GM18520 (cell line): ENCODE data around the gene OR51F2.
"Not testable (repeated sequence)": the region's sequence is repeated elsewhere in the genome, so short reads cannot be mapped to it uniquely, and the experiment has no call there.

Experiments
- ATAC-seq: cut with Tn5 transposase; IDR thresholded peaks from one replicate; pipeline ENCODE4 v1.9.1; 2021; ENCODE audit not compliant: unreplicated experiment

The OR51F2 gene, protein sequence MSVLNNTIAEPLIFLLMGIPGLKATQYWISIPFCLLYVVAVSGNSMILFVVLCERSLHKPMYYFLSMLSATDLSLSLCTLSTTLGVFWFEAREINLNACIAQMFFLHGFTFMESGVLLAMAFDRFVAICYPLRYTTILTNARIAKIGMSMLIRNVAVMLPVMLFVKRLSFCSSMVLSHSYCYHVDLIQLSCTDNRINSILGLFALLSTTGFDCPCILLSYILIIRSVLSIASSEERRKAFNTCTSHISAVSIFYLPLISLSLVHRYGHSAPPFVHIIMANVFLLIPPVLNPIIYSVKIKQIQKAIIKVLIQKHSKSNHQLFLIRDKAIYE

GRCh38 chr11:4821021-4821420 lies at the start of gene OR51F2:
Gene OR51F2 (plus strand): TSS chr11:4821321. CDS start chr11:4821422, 101 bp downstream.
- ATAC-seq = no peak

DNA sequence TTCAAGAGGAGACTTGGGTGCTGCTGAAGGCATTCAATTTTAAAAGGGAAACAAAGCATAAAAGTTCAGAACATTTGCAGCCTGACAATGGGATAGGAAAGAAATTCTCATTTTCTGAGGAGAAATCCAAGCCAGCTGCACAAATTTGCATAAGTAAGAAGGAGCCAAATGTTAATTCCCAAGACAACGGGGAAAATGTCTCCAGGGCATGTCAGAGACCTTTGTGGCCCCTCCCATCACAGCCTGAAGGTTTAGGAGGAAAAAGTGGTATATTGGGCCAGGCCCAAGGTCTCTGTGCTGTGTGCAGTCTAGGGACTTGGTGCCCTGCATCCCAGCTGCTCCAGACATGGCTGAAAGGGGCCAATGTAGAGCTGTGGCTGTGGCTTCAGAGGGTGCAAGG lies 38.7 kb upstream of the OR51F2 start:
- ATAC-seq = no peak

GRCh38 chr11:4797206-4797605 lies 23.9 kb upstream of the OR51F2 start:
- ATAC-seq = no peak

DNA sequence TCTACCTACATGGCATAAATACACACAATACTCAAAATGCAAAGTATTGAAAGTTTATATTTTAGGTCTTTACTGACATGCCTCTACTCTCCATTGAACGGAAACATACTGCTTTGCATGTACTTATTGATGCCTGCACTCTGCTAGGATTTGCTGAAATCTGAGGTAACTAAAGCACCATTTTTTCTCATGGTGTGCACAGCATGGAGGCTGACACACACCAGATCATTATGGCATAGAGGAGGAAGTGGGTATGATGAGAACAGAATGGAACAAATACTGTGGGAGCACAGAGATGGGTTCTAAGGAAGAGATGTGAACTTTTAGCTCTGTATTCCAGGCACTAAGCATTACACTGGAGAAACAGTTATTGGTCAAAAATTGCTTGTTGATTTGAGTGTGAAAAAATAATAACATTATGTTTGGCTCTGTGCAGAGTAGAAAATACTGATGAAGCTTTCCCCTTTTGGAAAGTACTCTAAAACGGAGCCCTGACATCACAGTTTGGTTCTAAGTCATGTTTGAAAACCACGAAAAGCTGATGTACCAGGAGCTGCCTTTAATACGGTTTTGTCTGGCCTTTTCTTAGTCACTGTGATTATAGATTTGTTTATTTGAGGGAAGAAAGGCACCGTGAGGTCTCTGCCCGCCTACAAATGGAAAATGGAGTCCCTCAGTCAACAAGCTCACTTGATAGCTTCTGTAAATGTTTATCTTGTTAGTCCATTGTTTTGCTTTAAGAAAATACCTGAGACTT lies 22.5 kb upstream of the OR51F2 start:
- ATAC-seq = no peak

GRCh38 chr11:4801316-4801715 lies 19.8 kb upstream of the OR51F2 start:
- not testable (repeated sequence) for ATAC-seq

DNA sequence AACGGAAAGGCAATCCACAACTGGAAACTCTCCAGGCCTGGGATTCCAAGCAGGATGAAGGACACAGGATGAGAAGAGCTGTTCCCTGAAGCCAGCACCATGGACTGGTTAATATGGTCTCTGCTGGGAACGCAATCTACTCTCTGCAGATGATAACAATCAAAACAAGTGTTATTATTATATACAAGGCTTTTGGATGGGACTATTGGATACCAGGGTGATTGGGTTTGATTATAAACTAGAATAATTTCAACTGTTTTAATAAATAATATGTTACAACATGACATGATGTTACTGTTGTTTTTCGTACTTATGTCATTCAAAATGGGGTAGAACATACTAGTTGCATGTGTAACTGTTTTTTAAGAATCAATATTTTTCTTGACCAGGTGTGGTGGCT lies 16.8 kb upstream of the OR51F2 start, which contains the start of gene OR52R1:
Gene OR52R1, minus strand, starts transcription at position 101 of the 400 bp plus-strand sequence. Its CDS starts 0 bp downstream, at position 101.
- ATAC-seq = no peak

DNA sequence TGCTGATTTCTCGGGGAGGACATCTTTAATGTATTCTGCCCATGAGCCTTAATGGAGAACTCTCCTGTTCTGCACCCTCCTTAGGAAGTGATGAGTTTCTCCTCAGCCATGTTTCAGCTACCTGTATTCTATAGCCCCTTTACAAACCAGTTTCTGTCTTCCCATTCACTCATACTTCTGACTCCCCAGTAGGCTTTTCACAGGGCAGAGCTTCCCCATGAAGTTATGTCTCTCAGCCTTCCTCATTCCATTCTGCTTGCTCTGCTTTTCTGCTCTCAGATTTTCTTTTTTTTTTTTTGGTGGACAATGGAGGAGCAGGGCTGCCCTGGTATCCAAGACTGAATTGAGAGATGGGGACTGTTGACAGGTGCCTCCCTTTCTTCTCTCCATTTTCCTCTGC lies 12.6 kb upstream of the OR51F2 start:
- no peak for ATAC-seq

GRCh38 chr11:4809246-4809645 lies 11.9 kb upstream of the OR51F2 start:
- no peak for ATAC-seq

- no peak for ATAC-seq
Measured at GRCh38 chr11:4825132-4825531, 4.0 kb downstream of the OR51F2 start.

DNA sequence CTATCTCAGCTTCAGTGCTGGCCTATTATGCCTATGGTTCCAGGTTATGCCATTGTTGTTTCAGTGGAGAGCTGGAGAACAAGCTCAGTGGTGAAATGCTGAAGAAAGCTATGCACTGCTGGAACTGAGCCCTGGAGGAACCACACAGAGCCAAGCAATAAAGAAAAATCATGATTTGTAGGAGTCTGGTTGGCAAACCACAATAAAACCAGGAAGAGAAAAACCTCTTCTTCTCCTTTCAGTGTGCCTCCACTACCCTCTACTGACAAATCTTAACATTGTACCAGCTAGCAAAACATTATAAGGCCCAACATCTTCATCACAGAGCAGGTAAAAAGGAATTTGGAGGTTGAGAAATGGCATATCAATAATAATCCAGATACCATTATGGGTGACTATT lies 5.3 kb downstream of the OR51F2 start:
- ATAC-seq = no peak

GRCh38 chr11:4830346-4830745 lies 9.2 kb downstream of the OR51F2 start:
- no peak for ATAC-seq

DNA sequence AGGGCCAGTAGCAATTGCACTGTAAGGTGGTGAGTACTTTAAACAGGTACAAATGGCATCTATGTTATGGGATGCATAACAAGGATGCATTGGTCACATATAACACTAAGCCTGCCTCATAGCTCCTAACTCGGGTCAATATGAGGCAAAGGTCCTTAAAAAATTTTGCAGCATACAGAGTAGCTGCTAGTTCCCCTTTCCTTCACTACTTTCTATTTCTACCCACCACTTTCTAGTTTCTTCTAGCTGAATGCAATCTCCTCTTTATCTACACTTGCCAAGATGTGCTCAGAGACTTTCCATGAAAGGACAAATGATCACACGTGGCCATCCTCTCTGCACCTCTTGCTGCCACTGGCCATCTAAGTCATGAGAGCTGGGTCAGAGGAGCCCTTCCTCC lies 9.8 kb downstream of the OR51F2 start:
- no peak for ATAC-seq

- no peak for ATAC-seq
Measured at GRCh38 chr11:4839851-4840549, 18.9 kb downstream of the OR51F2 start.

- ATAC-seq = no peak
Measured at GRCh38 chr11:4848908-4849532, 27.9 kb downstream of the OR51F2 start, which contains the start of gene OR51S1. Gene OR51S1 (minus strand): TSS chr11:4849208. CDS start chr11:4849208, 0 bp downstream.

- no peak for ATAC-seq
Measured at GRCh38 chr11:4851033-4851432, 29.9 kb downstream of the OR51F2 start.

- not testable (repeated sequence) for ATAC-seq
Measured at GRCh38 chr11:4854286-4854685, 33.2 kb downstream of the OR51F2 start.

GRCh38 chr11:4862447-4863236 lies 41.5 kb downstream of the OR51F2 start:
- ATAC-seq = no peak

- no peak for ATAC-seq
Measured at GRCh38 chr11:4863876-4864275, 42.8 kb downstream of the OR51F2 start.

GRCh38 chr11:4865855-4866254 lies 44.7 kb downstream of the OR51F2 start:
- ATAC-seq = no peak
